GM12872 (cell line): ENCODE results near the gene HPCAL1.

Experiments
- CTCF ChIP-seq: IDR thresholded peaks from 3 replicates; pipeline ENCODE4 v1.5.1; 2011; ENCODE audit warnings: low read depth, mild to moderate bottlenecking, low read length, moderate library complexity; ENCODE audit not compliant: insufficient read depth

The HPCAL1 gene

GRCh38 chr2:10449838-10450691 lies 147.4 kb downstream of the HPCAL1 start:
- no peak for TF ChIP-seq CTCF

GRCh38 chr2:10451819-10452218 lies 149.1 kb downstream of the HPCAL1 start:
- TF ChIP-seq CTCF = no peak

- TF ChIP-seq CTCF = no peak
These were observed 149.6 kb downstream of the HPCAL1 start for GRCh38 chr2:10452312-10452711.

- no peak for TF ChIP-seq CTCF
These were observed 150.5 kb downstream of the HPCAL1 start for GRCh38 chr2:10452956-10453904.

GRCh38 chr2:10453905-10454298 lies 151.2 kb downstream of the HPCAL1 start:
- no peak for TF ChIP-seq CTCF

- no peak for TF ChIP-seq CTCF
These were observed 151.8 kb downstream of the HPCAL1 start for GRCh38 chr2:10454505-10454904.
